H1 (cell line): ENCODE data around the gene WDR7.

Experiments
- CBX8 ChIP-seq: fragments of 300-800, 300-1000 bp; sonication (generic); IDR thresholded peaks from 2 replicates; pipeline ENCODE4 v1.7.1; 2016; ENCODE audit warnings: low read depth, low read length, borderline replicate concordance
- EP300 ChIP-seq, 2 experiments: IDR thresholded peaks; 1 replicate in 1 of 2; 2 replicates in 1 of 2; pipeline ENCODE4 v1.6.1; 2011 to 2012; ENCODE audit warnings: low read depth in 2 of 2, low read length in 2 of 2, mild to moderate bottlenecking in 2 of 2, borderline replicate concordance in 1 of 2, inconsistent platforms in 1 of 2, moderate library complexity in 1 of 2
- EZH2 ChIP-seq: fragments of 200-600 bp; sonication (generic); IDR thresholded peaks from 2 replicates; pipeline ENCODE4 v1.7.1; 2012; ENCODE audit warnings: low read depth, mild to moderate bottlenecking, moderate library complexity, low read length, inconsistent platforms; ENCODE audit not compliant: severe bottlenecking
- GABPA ChIP-seq: IDR thresholded peaks from 2 replicates; pipeline ENCODE4 v1.6.1; 2011; ENCODE audit warnings: mild to moderate bottlenecking, low read length, moderate library complexity, borderline replicate concordance; ENCODE audit not compliant: insufficient read depth
- GTF2F1 ChIP-seq: IDR thresholded peaks from 2 replicates; pipeline ENCODE4 v1.6.1; 2012; ENCODE audit warnings: low read depth, low read length, improper control_type of control experiment, borderline replicate concordance
- JUN ChIP-seq: IDR thresholded peaks from 2 replicates; pipeline ENCODE4 v1.6.1; 2011; ENCODE audit warnings: low read depth, mild to moderate bottlenecking, improper control_type of control experiment, low read length
- POLR2A ChIP-seq, 2 experiments: IDR thresholded peaks; 1 replicate in 1 of 2; 2 replicates in 1 of 2; pipeline ENCODE4 v1.6.1; 2011; ENCODE audit warnings: low read depth in 2 of 2, low read length in 2 of 2, mild to moderate bottlenecking in 2 of 2; ENCODE audit errors: control extremely low read depth in 1 of 2
- POLR2AphosphoS5 ChIP-seq: IDR thresholded peaks from 2 replicates; pipeline ENCODE4 v1.6.1; 2011; ENCODE audit warnings: low read depth, low read length
- RAD21 ChIP-seq, 2 experiments: IDR thresholded peaks in 1 of 2; conservative IDR thresholded peaks in 1 of 2; 2 replicates each; pipeline ENCODE4 v1.6.1; 2011; ENCODE audit warnings: low read depth in 2 of 2, low read length in 2 of 2, improper control_type of control experiment in 1 of 2, inconsistent platforms in 1 of 2, mild to moderate bottlenecking in 1 of 2, moderate library complexity in 1 of 2
- SIN3A ChIP-seq, 2 experiments: IDR thresholded peaks in 1 of 2; conservative IDR thresholded peaks in 1 of 2; 2 replicates each; pipeline ENCODE4 v1.6.1; 2011 to 2012; ENCODE audit warnings: low read length in 2 of 2, improper control_type of control experiment in 1 of 2, low read depth in 1 of 2, mild to moderate bottlenecking in 1 of 2
- SP2 ChIP-seq: IDR thresholded peaks from 2 replicates; pipeline ENCODE4 v1.6.1; 2012; ENCODE audit warnings: mild to moderate bottlenecking, low read length, inconsistent platforms
- ZNF274 ChIP-seq: IDR thresholded peaks from 2 replicates; pipeline ENCODE4 v1.7.0; 2012; ENCODE audit warnings: low read length, borderline replicate concordance; ENCODE audit errors: extremely low read depth
- TF ChIP-seq, protein P1 (sequence below), 3 experiments: IDR thresholded peaks; 1 replicate in 2 of 3; 2 replicates in 1 of 3; pipeline versions ENCODE4 v1.5.1 to v1.6.1; 2011; ENCODE audit warnings: low read length in 3 of 3, mild to moderate bottlenecking in 3 of 3, inconsistent platforms in 2 of 3, low read depth in 1 of 3, moderate library complexity in 1 of 3; ENCODE audit not compliant: insufficient read depth in 1 of 3; ENCODE audit errors: control extremely low read depth in 1 of 3
- TF ChIP-seq, protein P2 (sequence below): IDR thresholded peaks from 2 replicates; pipeline ENCODE4 v1.6.1; 2012; ENCODE audit warnings: inconsistent platforms

DNA sequence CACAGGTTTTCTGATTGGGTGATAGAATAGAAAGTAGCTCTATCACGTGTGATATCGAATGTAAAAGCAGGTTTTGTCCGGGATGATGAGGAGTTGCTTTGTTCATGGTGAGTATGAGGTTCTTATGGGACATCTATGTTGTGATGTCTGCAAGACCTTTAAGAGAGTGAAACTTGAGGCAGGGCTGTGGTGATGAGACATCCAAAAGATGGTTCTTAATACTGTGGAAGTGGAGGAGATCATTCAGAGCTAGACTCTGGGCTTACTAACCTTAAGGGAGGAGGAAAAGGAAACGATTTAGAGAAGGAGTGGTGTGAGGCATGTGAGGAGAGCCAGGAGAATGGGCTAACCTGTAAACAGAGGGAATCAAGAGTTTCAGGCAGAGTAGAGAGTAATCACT, 92.0 kb downstream of the WDR7 start:
- TF ChIP-seq POLR2A (IDR thresholded peaks at IDR 0.05; ENCODE audit: control extremely low read depth in 1 of 2, low read depth in 2 of 2, low read length in 2 of 2) (no peak), RAD21 (IDR thresholded peaks at IDR 0.05 in 1 of 2, conservative IDR thresholded peaks at IDR 0.05 in 1 of 2; ENCODE audit: low read depth in 2 of 2, low read length in 2 of 2) (no peak), CBX8 (no peak), GTF2F1 (no peak), JUN (no peak), EP300 (IDR thresholded peaks at IDR 0.05; ENCODE audit: borderline replicate concordance in 1 of 2, low read depth in 2 of 2, low read length in 2 of 2) (no peak), GABPA (no peak), EZH2 (no peak), ZNF274 (no peak), SIN3A (conservative IDR thresholded peaks at IDR 0.05 in 1 of 2, IDR thresholded peaks at IDR 0.05 in 1 of 2; ENCODE audit: low read depth in 1 of 2, low read length in 2 of 2) (no peak), POLR2AphosphoS5 (no peak), SP2 (no peak)
- TF ChIP-seq, protein P1, sequence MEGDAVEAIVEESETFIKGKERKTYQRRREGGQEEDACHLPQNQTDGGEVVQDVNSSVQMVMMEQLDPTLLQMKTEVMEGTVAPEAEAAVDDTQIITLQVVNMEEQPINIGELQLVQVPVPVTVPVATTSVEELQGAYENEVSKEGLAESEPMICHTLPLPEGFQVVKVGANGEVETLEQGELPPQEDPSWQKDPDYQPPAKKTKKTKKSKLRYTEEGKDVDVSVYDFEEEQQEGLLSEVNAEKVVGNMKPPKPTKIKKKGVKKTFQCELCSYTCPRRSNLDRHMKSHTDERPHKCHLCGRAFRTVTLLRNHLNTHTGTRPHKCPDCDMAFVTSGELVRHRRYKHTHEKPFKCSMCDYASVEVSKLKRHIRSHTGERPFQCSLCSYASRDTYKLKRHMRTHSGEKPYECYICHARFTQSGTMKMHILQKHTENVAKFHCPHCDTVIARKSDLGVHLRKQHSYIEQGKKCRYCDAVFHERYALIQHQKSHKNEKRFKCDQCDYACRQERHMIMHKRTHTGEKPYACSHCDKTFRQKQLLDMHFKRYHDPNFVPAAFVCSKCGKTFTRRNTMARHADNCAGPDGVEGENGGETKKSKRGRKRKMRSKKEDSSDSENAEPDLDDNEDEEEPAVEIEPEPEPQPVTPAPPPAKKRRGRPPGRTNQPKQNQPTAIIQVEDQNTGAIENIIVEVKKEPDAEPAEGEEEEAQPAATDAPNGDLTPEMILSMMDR (IDR thresholded peaks at IDR 0.05; ENCODE audit: control extremely low read depth in 1 of 3, insufficient read depth in 1 of 3, low read depth in 1 of 3, low read length in 3 of 3): no peak
- TF ChIP-seq, protein P2, sequence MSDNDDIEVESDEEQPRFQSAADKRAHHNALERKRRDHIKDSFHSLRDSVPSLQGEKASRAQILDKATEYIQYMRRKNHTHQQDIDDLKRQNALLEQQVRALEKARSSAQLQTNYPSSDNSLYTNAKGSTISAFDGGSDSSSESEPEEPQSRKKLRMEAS: no peak
